SU-DHL-6 (cell line): ENCODE results near the gene SNRPB2.

Experiments used
- H2AFZ ChIP-seq: fragments of 200-600 bp; sonication (generic); 2 replicates; pipeline ENCODE4 v1.6.1; 2014; ENCODE audit warnings: low read depth, mild to moderate bottlenecking, moderate library complexity, mixed read lengths, antibody characterized with exemption, low read length; ENCODE audit not compliant: severe bottlenecking
- H3F3A ChIP-seq: fragments of 200-600 bp; shearing (Covaris generic); 2 replicates; pipeline ENCODE4 v1.6.0; 2016; ENCODE audit warnings: antibody characterized with exemption, mild to moderate bottlenecking; ENCODE audit not compliant: insufficient read depth
- H3K27ac ChIP-seq: fragments of 200-600 bp; sonication (generic); 2 replicates; pipeline ENCODE4 v1.5.1; 2016; ENCODE audit warnings: low read depth, mild to moderate bottlenecking, low read length, moderate library complexity, mixed read lengths
- H3K27me3 ChIP-seq: fragments of 200-600 bp; sonication (generic), shearing (Covaris generic); 2 replicates; pipeline ENCODE4 v1.6.0; 2014; ENCODE audit warnings: mild to moderate bottlenecking, low read length
- H3K36me3 ChIP-seq: fragments of 200-600 bp; sonication (generic); 2 replicates; pipeline ENCODE4 v1.6.1; 2014; ENCODE audit warnings: mild to moderate bottlenecking, low read length, mixed read lengths
- H3K4me2 ChIP-seq: fragments of 300-600, 200-600 bp; shearing (Covaris generic), sonication (generic); 2 replicates; pipeline ENCODE4 v1.6.0; 2014; ENCODE audit warnings: low read length, low read depth, mild to moderate bottlenecking; ENCODE audit not compliant: poor library complexity, severe bottlenecking
- H3K4me3 ChIP-seq: fragments of 200-600 bp; sonication (generic); 2 replicates; pipeline ENCODE4 v1.5.1; 2014; ENCODE audit warnings: antibody characterized with exemption, low read length, mild to moderate bottlenecking, mixed read lengths; ENCODE audit not compliant: insufficient read depth, poor library complexity, severe bottlenecking
- H3K79me2 ChIP-seq: fragments of 200-600 bp; sonication (generic); 2 replicates; pipeline ENCODE4 v1.6.1; 2014; ENCODE audit warnings: mild to moderate bottlenecking, low read length, moderate library complexity; ENCODE audit not compliant: insufficient read depth
- H3K9ac ChIP-seq: fragments of 200-600 bp; sonication (generic); 2 replicates; pipeline ENCODE4 v1.7.0; 2014; ENCODE audit warnings: mild to moderate bottlenecking, low read length
- H3K9me2 ChIP-seq: fragments of 200-600 bp; sonication (generic); replicated peaks from 2 replicates; pipeline ENCODE4 v1.6.1; 2014; ENCODE audit warnings: low read length; ENCODE audit not compliant: insufficient read depth
- H3K9me3 ChIP-seq: fragments of 200-600 bp; sonication (generic); 2 replicates; pipeline ENCODE4 v1.6.1; 2014; ENCODE audit warnings: low read length, mixed read lengths; ENCODE audit not compliant: insufficient read depth
- H4K20me1 ChIP-seq: fragments of 200-600 bp; sonication (generic); 2 replicates; pipeline ENCODE4 v1.6.1; 2014; ENCODE audit warnings: low read depth, mild to moderate bottlenecking, antibody characterized with exemption, low read length, moderate library complexity, mixed read lengths
- CTCF ChIP-seq: fragments of 200-600 bp; sonication (generic); IDR thresholded peaks from one replicate; pipeline ENCODE4 v1.5.1; 2017; ENCODE audit warnings: antibody characterized with exemption, mild to moderate bottlenecking, low read length, moderate library complexity; ENCODE audit not compliant: insufficient read depth, poor library complexity, severe bottlenecking
- EZH2phosphoT487 ChIP-seq: fragments of 200-600 bp; sonication (generic), shearing (Covaris generic); conservative IDR thresholded peaks from 2 replicates; pipeline ENCODE4 v1.6.1; 2018; ENCODE audit warnings: mild to moderate bottlenecking, antibody characterized with exemption, low read length, moderate library complexity, mixed read lengths

SNRPB2 gene

GRCh38 chr20:16714242-16714641 is 15.6 kb upstream of the SNRPB2 start:
- H3K9me3 ChIP-seq: no peaks in the 10 kb centered on the region
- no peaks in the 10 kb centered on the region for H3F3A ChIP-seq
- H3K9me2 ChIP-seq: no peaks in the 10 kb centered on the region
- no peak overlapping the region for H3K9ac ChIP-seq
- no peaks in the 10 kb centered on the region for H3K36me3 ChIP-seq
- no peaks in the 10 kb centered on the region for H3K79me2 ChIP-seq
- H3K4me3 ChIP-seq: no peak overlapping the region
- no peak overlapping the region for H2AFZ ChIP-seq
- no peaks in the 10 kb centered on the region for H3K27me3 ChIP-seq
- TF ChIP-seq CTCF: no peak
- TF ChIP-seq EZH2phosphoT487: no peak
- no peaks in the 10 kb centered on the region for H4K20me1 ChIP-seq
- no peak overlapping the region for H3K27ac ChIP-seq
- no peak overlapping the region for H3K4me2 ChIP-seq

- Histone ChIP-seq H3K4me2 (no peak overlapping the region), H2AFZ (no peak overlapping the region), H3K9me3 (no peaks in the 10 kb centered on the region), H3K36me3 (no peaks in the 10 kb centered on the region), H4K20me1 (no peaks in the 10 kb centered on the region), H3K79me2 (no peaks in the 10 kb centered on the region), H3K27ac (no peak overlapping the region), H3K9me2 (no peaks in the 10 kb centered on the region), H3K27me3 (no peaks in the 10 kb centered on the region), H3K9ac (no peak overlapping the region), H3F3A (no peaks in the 10 kb centered on the region), H3K4me3 (no peak overlapping the region)
- TF ChIP-seq CTCF (no peak), EZH2phosphoT487 (no peak)
Observed at GRCh38 chr20:16714751-16715150, 15.1 kb upstream of the SNRPB2 start.

GRCh38 chr20:16719421-16719820 is 10.4 kb upstream of the SNRPB2 start:
- H3K9me3 ChIP-seq: no peaks in the 10 kb centered on the region
- H3F3A ChIP-seq: no peaks in the 10 kb centered on the region
- no peak overlapping the region for H2AFZ ChIP-seq
- no peaks in the 10 kb centered on the region for H3K27me3 ChIP-seq
- H4K20me1 ChIP-seq: no peaks in the 10 kb centered on the region
- H3K79me2 ChIP-seq: no peaks in the 10 kb centered on the region
- H3K9ac ChIP-seq: no peak overlapping the region
- H3K9me2 ChIP-seq: no peaks in the 10 kb centered on the region
- no peak overlapping the region for H3K4me3 ChIP-seq
- TF ChIP-seq EZH2phosphoT487: no peak
- no peak overlapping the region for H3K4me2 ChIP-seq
- no peak overlapping the region for H3K27ac ChIP-seq
- no peaks in the 10 kb centered on the region for H3K36me3 ChIP-seq

GRCh38 chr20:16729080-16729479 is 746 bp upstream of the SNRPB2 start:
- Histone ChIP-seq H3K4me3 (peak overlapping the region; percentile 99), H3K4me2 (no peak overlapping the region), H3K36me3 (peaks cover 19% of the 10 kb centered on the region), H3K9me2 (no peaks in the 10 kb centered on the region), H4K20me1 (no peaks in the 10 kb centered on the region), H3F3A (no peaks in the 10 kb centered on the region), H3K27ac (no peak overlapping the region), H3K27me3 (no peaks in the 10 kb centered on the region), H2AFZ (peak overlapping the region; percentile 92), H3K9ac (no peak overlapping the region), H3K79me2 (peaks cover 40% of the 10 kb centered on the region), H3K9me3 (peaks cover 11% of the 10 kb centered on the region; the same call in 1 of the 2 replicates)
- TF ChIP-seq EZH2phosphoT487: no peak
- no peak for TF ChIP-seq CTCF
